GM12874 (cell line): ENCODE results near the gene NTN1.

Experiments used
- TF ChIP-seq, protein P1 (sequence below): IDR thresholded peaks from 2 replicates; pipeline ENCODE4 v1.5.1; 2011; ENCODE audit warnings: low read depth, mild to moderate bottlenecking, control low read depth, low read length, moderate library complexity; ENCODE audit not compliant: insufficient read depth

The NTN1 gene

DNA sequence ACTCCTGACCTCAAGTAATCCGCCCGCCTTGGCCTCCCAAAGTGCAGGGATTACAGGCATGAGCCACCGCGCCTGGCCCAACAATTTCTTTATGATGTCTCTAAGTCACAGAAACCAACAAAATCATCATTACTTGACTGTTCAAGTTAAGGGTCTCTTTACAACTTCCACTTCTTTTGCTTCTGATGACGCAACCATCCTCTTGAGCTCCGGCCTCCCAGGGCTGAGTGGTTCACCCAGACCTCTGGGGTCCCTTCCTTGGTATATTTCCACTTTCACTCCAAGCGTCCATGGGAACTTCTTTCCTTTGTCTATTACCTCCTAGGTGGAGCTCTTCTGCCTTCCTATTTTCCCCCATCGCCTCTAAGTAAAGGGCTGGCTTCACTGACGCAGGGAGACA lies 253.7 kb downstream of the NTN1 start:
- TF ChIP-seq, protein P1, sequence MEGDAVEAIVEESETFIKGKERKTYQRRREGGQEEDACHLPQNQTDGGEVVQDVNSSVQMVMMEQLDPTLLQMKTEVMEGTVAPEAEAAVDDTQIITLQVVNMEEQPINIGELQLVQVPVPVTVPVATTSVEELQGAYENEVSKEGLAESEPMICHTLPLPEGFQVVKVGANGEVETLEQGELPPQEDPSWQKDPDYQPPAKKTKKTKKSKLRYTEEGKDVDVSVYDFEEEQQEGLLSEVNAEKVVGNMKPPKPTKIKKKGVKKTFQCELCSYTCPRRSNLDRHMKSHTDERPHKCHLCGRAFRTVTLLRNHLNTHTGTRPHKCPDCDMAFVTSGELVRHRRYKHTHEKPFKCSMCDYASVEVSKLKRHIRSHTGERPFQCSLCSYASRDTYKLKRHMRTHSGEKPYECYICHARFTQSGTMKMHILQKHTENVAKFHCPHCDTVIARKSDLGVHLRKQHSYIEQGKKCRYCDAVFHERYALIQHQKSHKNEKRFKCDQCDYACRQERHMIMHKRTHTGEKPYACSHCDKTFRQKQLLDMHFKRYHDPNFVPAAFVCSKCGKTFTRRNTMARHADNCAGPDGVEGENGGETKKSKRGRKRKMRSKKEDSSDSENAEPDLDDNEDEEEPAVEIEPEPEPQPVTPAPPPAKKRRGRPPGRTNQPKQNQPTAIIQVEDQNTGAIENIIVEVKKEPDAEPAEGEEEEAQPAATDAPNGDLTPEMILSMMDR = no peak

DNA sequence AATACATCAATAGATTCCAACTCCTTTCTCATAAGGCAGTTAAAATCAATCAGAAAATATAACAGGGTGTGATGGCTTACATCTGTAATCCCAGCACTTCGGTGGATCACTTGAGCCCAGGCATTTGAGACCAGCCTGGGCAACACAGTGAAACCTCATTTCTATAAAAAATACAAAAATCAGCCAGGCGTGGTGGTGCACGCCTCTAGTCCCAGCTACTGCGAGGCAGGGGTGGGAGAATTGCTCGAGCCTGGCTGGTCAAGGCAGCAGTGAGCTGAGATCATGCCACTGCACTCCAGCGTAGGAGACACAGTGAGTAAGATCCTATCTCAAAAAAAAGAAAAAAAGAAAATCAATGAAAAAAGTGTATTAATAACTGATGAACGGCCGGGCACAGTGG lies 258.6 kb downstream of the NTN1 start:
- TF ChIP-seq, protein P1 = no peak

DNA sequence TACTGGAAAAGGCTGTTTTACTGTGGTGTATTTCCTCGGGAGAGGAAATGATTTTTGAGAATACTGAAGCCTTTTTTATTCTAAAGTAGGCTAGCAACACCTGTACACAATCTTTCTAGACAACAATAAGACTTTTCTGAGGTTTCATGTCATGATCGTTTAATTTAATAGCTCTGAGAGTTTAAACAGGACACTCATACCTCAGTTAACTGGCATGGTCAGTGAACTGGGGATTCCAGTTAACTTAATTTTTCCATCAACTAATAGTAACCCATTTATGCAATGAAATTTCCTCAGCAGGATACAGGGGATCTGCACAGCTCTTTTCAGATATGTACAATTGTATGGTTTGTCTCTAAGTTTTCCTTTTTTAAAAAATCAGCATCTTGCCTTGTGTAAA lies 262.6 kb downstream of the NTN1 start:
- TF ChIP-seq, protein P1 = no peak

DNA sequence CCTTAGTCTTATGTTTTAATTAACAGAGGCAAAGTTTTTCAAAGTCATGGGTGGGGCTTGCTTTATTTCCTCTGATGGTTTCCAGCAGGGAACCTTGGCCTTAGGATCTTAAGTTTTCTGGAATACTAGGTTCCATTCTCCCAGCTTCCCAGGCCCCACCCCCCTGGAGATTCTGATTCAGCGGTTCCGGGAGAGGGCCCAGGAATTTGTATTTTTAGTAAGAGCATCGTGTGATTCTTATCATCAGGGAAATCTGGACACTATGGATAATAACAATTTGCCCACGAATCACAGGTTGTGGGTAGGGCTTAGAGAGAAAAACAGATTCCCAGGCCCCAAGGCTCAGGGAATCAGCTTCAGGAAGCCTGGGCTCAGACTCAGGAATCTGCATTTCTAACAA lies 263.6 kb downstream of the NTN1 start:
- TF ChIP-seq, protein P1 = no peak

DNA sequence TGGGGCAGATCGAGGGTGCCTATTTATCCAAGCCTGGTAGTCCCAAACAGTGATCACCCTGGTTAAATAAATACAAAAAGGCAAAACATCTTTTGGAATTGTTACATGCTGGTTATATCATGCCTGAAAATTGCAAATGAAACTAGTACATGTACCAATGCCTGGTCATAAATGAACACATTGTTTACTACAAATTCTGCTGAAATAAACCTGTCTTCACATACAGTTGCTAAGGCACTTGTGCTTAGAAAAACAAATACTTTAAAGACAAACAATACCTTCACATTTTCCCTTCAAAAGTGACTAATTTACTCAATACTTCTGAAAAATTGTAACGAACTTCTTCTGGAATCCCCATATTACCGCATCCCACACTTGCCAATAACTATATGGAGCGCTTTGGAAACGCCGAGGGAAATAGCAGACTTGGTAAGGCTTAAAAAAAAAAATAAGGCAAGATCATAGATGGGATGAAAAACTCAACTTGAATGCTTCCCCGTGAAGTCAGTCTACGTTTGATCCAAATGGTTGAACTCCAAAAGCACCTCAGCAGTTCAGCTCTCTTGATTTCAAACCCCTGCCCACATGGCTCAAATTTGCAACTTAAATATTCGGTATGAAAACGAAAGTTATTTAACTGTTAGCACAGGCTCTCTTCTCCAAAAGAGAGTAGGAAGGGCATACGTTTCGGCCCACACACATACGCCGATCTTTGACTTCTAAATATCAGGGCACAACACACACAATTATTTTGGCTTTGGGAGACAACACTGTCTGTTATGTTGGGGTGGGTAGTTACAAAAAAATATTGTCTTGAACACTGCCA lies 264.5 kb downstream of the NTN1 start:
- TF ChIP-seq, protein P1 = no peak

DNA sequence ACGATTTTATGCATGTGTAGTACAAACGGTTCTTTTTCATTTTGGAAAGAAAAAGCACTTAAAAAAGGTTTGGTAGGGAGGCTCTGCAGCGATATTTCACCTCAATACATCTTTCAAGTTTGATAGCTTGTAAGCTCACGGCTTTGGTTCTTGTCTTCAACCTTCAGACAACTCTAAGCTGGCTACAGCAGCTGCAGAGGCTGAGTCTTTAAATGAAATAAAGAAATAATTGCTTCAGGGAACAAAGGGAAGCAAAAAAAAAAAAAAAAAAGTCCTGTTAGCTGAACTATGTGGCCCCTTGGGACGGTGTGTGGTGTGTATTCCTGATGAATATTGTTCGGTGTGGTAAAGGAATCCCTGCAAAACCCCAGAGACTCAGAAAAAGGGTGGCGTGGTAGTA lies 265.1 kb downstream of the NTN1 start:
- TF ChIP-seq, protein P1 = no peak

DNA sequence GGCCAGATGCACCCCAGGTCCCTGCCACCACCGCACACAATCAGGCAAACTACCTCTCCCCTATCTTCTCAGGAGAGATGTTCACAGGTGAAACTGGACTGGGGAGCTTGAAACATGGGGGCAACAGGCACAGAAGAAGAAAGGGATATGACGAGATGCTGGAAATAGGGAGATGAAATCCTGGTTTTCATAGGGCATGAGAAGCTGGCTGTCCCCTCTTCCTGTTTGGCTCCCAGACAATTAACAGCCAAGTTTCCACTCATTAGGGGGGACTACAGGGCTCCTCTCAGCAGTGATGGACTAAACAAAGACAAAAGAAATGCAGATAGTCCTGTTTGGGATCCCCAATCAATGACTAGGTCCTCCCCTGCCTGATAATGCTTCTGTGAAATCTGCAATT lies 266.0 kb downstream of the NTN1 start:
- TF ChIP-seq, protein P1 = no peak
